GM21515 (cell line): ENCODE results near the gene ASB6.
"Not testable (repeated sequence)": the region's sequence is repeated elsewhere in the genome, so short reads cannot be mapped to it uniquely, and the experiment has no call there.

Source experiments
- ATAC-seq: cut with Tn5 transposase; IDR thresholded peaks from one replicate; pipeline ENCODE4 v1.9.1; 2021; ENCODE audit not compliant: unreplicated experiment

The ASB6 gene

GRCh38 chr9:129644902-129645301 lies 3.0 kb upstream of the ASB6 start:
- no peak for ATAC-seq

- ATAC-seq = no peak
These were observed 2.4 kb upstream of the ASB6 start for GRCh38 chr9:129644365-129644764.

GRCh38 chr9:129643706-129644105 lies 1.8 kb upstream of the ASB6 start:
- no peak for ATAC-seq

- ATAC-seq = no peak
These were observed 841 bp downstream of the ASB6 start for GRCh38 chr9:129640871-129641749.

DNA sequence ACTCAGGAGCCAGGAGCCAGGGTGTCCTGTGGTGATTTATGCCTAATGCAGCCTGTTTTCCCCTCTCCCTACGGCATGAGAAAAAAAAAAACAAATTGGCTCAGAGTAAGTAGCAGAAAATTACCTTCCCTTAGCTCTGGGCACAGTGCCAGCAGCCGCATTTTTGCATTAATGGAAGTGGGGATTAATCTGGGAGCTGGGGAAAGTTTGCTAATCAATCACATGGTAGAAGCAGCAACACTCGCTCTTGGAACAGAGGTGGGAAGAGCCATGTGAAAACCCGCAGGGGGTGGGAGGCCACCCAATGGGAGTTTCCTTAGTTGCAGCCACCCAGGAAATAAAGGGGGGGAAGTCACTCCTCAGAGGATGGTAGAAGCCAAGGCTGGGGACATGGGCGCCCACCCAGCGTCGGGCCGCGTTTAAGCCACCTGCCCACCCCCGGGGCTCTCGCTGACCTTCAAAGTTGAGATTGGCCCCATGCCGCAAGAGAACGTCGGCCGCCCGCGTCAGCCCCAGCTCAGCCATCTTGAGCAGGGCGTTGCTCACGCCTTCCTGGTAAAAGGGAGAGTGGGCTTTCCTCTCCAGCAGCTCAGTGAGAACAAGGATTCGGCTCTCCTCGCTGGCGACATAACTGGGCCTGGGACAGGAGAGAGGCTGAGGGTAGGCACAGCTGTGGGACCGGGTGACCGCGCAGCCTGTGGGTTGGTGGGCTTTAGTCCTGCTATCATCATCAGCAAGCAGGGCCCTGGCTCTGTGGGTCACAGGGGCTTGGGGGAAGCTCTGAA lies 1.7 kb downstream of the ASB6 start:
- ATAC-seq = no peak

- ATAC-seq = no peak
These were observed 2.2 kb downstream of the ASB6 start for GRCh38 chr9:129639756-129640085.

GRCh38 chr9:129639034-129639630 lies 2.8 kb downstream of the ASB6 start:
- ATAC-seq = no peak

GRCh38 chr9:129637673-129638439 lies 4.1 kb downstream of the ASB6 start:
- ATAC-seq = no peak

DNA sequence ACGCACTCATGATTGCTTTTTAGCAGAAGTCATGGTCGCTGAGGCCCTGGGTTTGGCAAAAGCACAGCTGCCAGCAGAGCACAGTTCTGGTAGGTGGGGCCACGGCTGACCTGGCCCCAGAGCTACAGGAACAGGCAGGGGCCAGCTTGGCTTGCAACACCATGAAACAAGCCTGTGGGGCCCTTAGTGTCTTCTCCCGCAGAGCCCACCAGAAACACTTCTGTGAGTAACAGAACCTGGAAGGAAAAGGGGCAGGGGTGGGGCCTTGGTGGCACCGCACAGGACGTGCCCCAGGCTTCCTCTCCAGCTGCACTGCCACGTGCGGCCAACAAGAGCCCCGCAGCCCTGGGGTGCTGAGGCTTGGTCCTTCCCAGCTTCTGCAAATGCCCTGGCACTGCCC lies 4.8 kb downstream of the ASB6 start:
- ATAC-seq = no peak

GRCh38 chr9:129636343-129636742 lies 5.6 kb downstream of the ASB6 start:
- ATAC-seq = not testable (repeated sequence)

DNA sequence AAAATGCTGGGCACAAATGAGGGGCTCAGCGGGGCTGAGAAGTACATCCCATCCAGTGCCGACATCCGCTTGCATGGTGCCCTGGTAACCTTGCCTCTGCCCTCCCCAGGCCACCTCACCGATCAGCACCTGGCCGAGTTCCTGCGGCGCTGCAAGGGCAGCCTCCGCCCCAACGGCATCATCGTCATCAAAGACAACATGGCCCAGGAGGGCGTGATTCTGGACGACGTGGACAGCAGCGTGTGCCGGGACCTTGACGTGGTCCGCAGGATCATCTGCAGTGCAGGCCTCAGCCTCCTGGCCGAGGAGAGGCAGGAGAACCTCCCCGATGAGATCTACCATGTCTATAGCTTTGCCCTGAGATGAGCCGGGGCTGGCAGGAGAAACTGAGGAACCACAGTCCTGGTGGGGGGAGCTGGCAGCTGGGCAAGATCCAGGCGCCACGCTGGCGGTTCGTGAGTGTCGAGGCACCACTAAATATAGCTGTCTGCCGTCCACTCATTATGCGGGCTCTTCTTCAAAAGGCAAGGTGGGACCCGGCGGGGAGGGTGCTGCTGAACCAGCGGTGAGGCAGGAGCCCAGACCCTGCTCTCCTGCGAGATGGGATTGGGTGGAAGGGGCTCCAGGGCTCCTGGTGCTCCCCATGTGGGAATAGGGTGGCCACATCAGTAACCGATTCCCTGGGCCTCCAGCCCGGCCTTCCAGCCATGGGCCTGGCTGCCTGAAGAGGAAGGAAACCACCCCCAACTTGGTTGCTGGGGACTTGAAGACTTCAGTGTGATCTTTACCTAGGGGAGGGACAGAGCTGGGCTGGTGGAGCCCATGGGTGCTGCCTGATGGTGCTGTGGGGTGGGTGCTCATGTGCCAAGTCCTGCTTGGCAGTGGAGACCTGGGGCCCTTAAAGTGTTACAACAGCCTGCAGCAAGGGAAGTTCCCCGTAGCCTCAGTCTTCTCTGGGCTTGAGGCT lies 6.6 kb downstream of the ASB6 start:
- no peak for ATAC-seq

DNA sequence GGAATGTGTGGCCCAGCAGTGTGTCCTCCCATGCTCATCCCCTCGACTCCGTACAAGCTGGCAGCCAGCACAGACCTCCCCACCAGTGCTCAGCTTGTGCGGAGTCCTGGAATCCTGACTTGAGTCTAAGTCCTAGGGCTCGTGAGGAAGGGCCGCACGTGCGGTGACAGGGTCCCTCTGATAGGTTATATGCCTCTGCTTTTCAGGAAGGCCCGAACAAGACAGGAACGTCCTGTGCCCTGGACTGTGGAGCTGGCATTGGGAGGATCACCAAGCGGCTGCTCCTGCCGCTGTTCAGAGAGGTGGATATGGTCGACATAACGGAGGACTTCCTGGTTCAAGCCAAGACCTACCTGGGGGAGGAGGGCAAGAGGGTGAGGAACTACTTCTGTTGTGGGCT lies 8.1 kb downstream of the ASB6 start:
- ATAC-seq = no peak

DNA sequence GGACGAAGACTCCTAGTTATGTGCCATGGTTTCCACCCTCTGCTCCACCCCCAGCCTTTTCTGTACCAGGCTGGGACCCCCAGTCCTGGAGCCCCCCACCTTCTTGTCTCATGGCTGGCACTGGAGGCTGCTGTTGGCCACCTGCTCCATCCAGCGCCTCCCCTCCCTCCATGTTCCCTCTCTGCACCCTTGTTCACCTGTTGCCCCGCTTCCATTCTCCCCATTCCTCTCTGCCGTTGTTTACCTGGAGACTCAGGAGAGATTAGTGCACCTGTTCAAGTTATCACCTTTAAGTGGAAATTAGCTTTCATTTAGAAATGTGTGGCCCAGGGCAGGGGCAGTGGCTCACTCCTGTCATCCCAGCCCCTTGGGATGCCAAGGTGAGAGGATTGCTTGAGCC lies 8.7 kb downstream of the ASB6 start:
- ATAC-seq = no peak

DNA sequence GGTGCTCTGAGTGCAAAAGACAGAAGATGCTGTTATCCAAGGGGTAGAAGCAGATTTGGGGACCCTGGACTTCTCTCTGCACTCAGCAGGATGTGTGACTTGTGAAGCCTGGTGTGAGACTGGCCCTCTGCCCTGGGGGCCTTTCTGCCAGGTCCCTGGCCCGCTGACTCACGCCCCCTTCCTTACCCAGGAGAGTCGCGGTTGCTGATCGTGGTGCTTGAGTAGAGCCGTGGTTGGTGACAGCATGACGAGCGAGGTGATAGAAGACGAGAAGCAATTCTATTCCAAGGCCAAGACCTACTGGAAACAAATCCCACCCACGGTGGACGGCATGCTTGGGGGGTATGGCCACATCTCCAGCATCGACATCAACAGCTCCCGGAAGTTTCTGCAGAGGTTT lies 9.5 kb downstream of the ASB6 start:
- ATAC-seq = no peak

DNA sequence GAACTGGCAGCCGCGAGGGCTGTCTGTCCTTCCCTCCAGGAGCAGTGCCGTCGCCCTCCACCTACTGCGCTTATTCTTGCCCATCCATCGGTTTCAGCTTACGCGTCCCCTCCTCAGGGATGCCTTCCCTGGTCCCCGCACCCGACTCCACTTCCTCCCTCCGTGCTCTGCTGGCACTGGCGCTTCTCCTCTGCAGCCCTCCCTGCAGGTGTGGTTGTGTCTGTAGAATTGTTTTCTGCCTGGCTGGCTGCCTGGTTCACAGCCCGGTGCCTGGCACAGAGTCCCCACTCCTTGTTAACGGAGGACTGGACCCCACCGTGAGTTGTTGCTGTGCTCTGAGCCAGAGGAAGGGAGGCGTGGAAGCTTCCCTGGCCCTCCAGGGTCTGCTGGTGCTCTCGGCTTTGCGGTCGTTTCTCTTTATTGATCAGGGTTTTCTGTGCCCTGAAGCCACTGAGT lies 10.2 kb downstream of the ASB6 start:
- ATAC-seq = no peak

DNA sequence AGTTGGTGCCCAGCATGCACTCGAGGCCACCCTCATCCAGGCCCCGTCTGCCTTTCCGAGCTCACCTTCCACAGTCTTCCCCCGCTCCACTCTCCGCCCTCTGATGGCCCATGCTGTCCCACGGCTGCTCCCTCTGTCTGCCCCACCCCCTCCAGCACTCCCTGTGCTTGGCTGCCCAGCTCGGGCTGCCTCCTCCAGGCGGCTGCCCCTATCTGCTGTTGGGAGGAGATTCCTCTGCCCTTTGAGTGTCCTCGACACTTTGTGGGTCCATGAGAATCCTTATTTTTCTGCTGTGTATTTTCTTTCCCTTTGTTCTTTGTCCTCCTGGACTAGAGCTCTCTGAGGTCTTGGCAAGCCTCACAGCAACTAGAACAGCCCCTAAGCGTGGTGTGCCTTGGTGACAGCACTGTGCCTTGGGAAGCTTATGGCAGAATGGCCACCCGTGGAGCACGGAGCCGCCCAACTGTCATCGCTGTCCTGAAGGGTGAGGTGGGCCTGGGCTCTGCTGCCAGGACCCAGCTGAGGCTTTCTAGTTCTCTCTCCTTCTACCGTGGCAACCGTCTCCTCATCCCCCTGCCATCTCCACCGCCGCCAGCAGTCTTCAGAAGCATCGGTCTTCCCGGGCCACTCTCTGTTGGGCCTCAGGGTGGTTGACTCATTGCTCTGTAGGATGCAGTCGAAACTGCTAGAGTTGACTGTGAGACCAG lies 10.8 kb downstream of the ASB6 start:
- no peak for ATAC-seq

- ATAC-seq = no peak
These were observed 12.6 kb downstream of the ASB6 start for GRCh38 chr9:129629251-129629820.

- ATAC-seq = no peak
These were observed 13.2 kb downstream of the ASB6 start for GRCh38 chr9:129628709-129629108.
